ENCODE measurements around the gene C12orf43. TPM values are rescaled to one million over a fixed set of nuclear protein-coding genes. Genes with fewer than 3 reads are reported as not detected.
A peak's percentile ranks its signal among the peaks of the same experiment; 100 is the strongest.
"Not testable (repeated sequence)": the region's sequence is repeated elsewhere in the genome, so short reads cannot be mapped to it uniquely, and the experiment has no call there.

The C12orf43 gene
- total RNA-seq, 2 donors from 2014 or later = 21.4 to 26.8 TPM

- H3K9me3 Mint-ChIP-seq = no peaks in the 10 kb centered on the region
- Histone ChIP-seq H3K4me3 (ENCODE audit: low read length) (no peak overlapping the region), H3K9ac (ENCODE audit: extremely low read depth, low read length, poor library complexity, severe bottlenecking) (no peak overlapping the region), H3K27me3 (ENCODE audit: control insufficient read depth, insufficient read depth, low read length, poor library complexity, severe bottlenecking) (no peaks in the 10 kb centered on the region), H3K9me3 (ENCODE audit: control insufficient read depth, low read length) (no peaks in the 10 kb centered on the region), H3K27ac (ENCODE audit: low read depth, low read length) (no peak overlapping the region), H3K36me3 (ENCODE audit: control insufficient read depth, insufficient read depth, low read length) (no peaks in the 10 kb centered on the region), H3K4me1 (ENCODE audit: control insufficient read depth, insufficient read depth, low read length) (no peaks in the 10 kb centered on the region)
- no peaks in the 10 kb centered on the region for H3K4me1 Mint-ChIP-seq
- DNase-seq = peak; percentile 34
- no peaks in the 10 kb centered on the region for H3K36me3 Mint-ChIP-seq (ENCODE audit: low read depth)
- 94 to 95% methylated on average over 10 to 11 of the region's 11 CpGs for WGBS, 2 experiments (ENCODE audit: insufficient coverage in 1 of 2, insufficient read length in 1 of 2)
- no peak overlapping the region for H3K4me3 Mint-ChIP-seq
- no peak overlapping the region for H3K27ac Mint-ChIP-seq
- peaks cover 3% of the 10 kb centered on the region for H3K27me3 Mint-ChIP-seq (ENCODE audit: insufficient read depth)
- TF ChIP-seq CTCF (conservative IDR thresholded peaks at IDR 0.05) = no peak
These were observed 37.4 kb upstream of the C12orf43 start for GRCh38 chr12:121053706-121054105.

GRCh38 chr12:121050725-121051124, 34.4 kb upstream of the C12orf43 start:
- no peaks in the 10 kb centered on the region for H3K9me3 Mint-ChIP-seq
- H3K4me3 ChIP-seq (ENCODE audit: low read length) = no peak overlapping the region
- H3K27me3 Mint-ChIP-seq (ENCODE audit: insufficient read depth) = peaks cover 4% of the 10 kb centered on the region
- H3K36me3 Mint-ChIP-seq (ENCODE audit: low read depth) = no peaks in the 10 kb centered on the region
- H3K4me1 ChIP-seq (ENCODE audit: control insufficient read depth, insufficient read depth, low read length) = no peaks in the 10 kb centered on the region
- 85 to 91% methylated on average over 1 to 2 of the region's 2 CpGs for WGBS, 2 experiments (ENCODE audit: insufficient coverage in 1 of 2, insufficient read length in 1 of 2)
- no peak overlapping the region for H3K4me3 Mint-ChIP-seq
- H3K9me3 ChIP-seq (ENCODE audit: control insufficient read depth, low read length) = no peaks in the 10 kb centered on the region
- H3K36me3 ChIP-seq (ENCODE audit: control insufficient read depth, insufficient read depth, low read length) = no peaks in the 10 kb centered on the region
- no peak overlapping the region for H3K27ac ChIP-seq (ENCODE audit: low read depth, low read length)
- TF ChIP-seq CTCF (conservative IDR thresholded peaks at IDR 0.05) = no peak
- no peaks in the 10 kb centered on the region for H3K27me3 ChIP-seq (ENCODE audit: control insufficient read depth, insufficient read depth, low read length, poor library complexity, severe bottlenecking)
- peak; percentile 46 for DNase-seq
- H3K27ac Mint-ChIP-seq = no peak overlapping the region
- H3K9ac ChIP-seq (ENCODE audit: extremely low read depth, low read length, poor library complexity, severe bottlenecking) = no peak overlapping the region
- H3K4me1 Mint-ChIP-seq = no peaks in the 10 kb centered on the region

- no peaks in the 10 kb centered on the region for H3K36me3 ChIP-seq (ENCODE audit: control insufficient read depth, insufficient read depth, low read length)
- no peaks in the 10 kb centered on the region for H3K27me3 ChIP-seq (ENCODE audit: control insufficient read depth, insufficient read depth, low read length, poor library complexity, severe bottlenecking)
- peaks cover 21% of the 10 kb centered on the region for H3K27me3 Mint-ChIP-seq (ENCODE audit: insufficient read depth)
- H3K9ac ChIP-seq (ENCODE audit: extremely low read depth, low read length, poor library complexity, severe bottlenecking) = no peak overlapping the region
- DNase-seq = no peak
- no peak overlapping the region for H3K27ac ChIP-seq (ENCODE audit: low read depth, low read length)
- no peak overlapping the region for H3K27ac Mint-ChIP-seq
- no peak for TF ChIP-seq CTCF (conservative IDR thresholded peaks at IDR 0.05)
- no peaks in the 10 kb centered on the region for H3K9me3 ChIP-seq (ENCODE audit: control insufficient read depth, low read length)
- WGBS, 2 experiments (ENCODE audit: insufficient coverage in 1 of 2, insufficient read length in 1 of 2) = 81 to 88% methylated on average over 4 to 7 of the region's 7 CpGs
- H3K4me1 Mint-ChIP-seq = no peaks in the 10 kb centered on the region
- H3K4me3 ChIP-seq (ENCODE audit: low read length) = no peak overlapping the region
- no peaks in the 10 kb centered on the region for H3K36me3 Mint-ChIP-seq (ENCODE audit: low read depth)
- no peak overlapping the region for H3K4me3 Mint-ChIP-seq
- no peaks in the 10 kb centered on the region for H3K9me3 Mint-ChIP-seq
- H3K4me1 ChIP-seq (ENCODE audit: control insufficient read depth, insufficient read depth, low read length) = no peaks in the 10 kb centered on the region
These were observed 32.2 kb upstream of the C12orf43 start for GRCh38 chr12:121048442-121048841.

- H3K4me3 Mint-ChIP-seq = not testable (repeated sequence)
- peaks cover 29% of the 10 kb centered on the region for H3K27me3 Mint-ChIP-seq (ENCODE audit: insufficient read depth)
These were observed 31.1 kb upstream of the C12orf43 start for GRCh38 chr12:121047400-121047799.

More at GRCh38 chr12:121047400-121047799, 31.1 kb upstream of the C12orf43 start:
- H3K4me1 Mint-ChIP-seq; DNase-seq; H3K36me3 Mint-ChIP-seq (ENCODE audit: low read depth); H3K27ac Mint-ChIP-seq; H3K27ac ChIP-seq (ENCODE audit: low read depth, low read length); H3K9me3 Mint-ChIP-seq; H3K9ac ChIP-seq (ENCODE audit: extremely low read depth, low read length, poor library complexity, severe bottlenecking); H3K4me1 ChIP-seq (ENCODE audit: control insufficient read depth, insufficient read depth, low read length); H3K4me3 ChIP-seq (ENCODE audit: low read length); H3K27me3 ChIP-seq (ENCODE audit: control insufficient read depth, insufficient read depth, low read length, poor library complexity, severe bottlenecking); H3K36me3 ChIP-seq (ENCODE audit: control insufficient read depth, insufficient read depth, low read length); H3K9me3 ChIP-seq (ENCODE audit: control insufficient read depth, low read length): not testable (repeated sequence)
- WGBS, 2 experiments (ENCODE audit: insufficient coverage in 1 of 2, insufficient read length in 1 of 2) = 94 to 100% methylated on average over 5 to 12 of the region's 12 CpGs
